Measurements from ENCODE around the gene GMPPA.

Gene GMPPA

GRCh38 chr2:219514836-219515235, 16.1 kb downstream of the GMPPA start:
- Mint-ChIP-seq H3K36me3 (ENCODE audit: insufficient read depth) (no peaks in the 10 kb centered on the region), H3K27me3 (peaks cover 99% of the 10 kb centered on the region), H3K27ac (ENCODE audit: low read depth) (no peak overlapping the region), H3K9me3 (no peaks in the 10 kb centered on the region), H3K4me1 (peaks cover 26% of the 10 kb centered on the region), H3K4me3 (no peak overlapping the region)
- no peak for DNase-seq (ENCODE audit: low spot score in 2 of 2)
- no peak for ATAC-seq (replicated peaks; ENCODE audit: extremely low read depth, poor library complexity, severe bottlenecking)

DNA sequence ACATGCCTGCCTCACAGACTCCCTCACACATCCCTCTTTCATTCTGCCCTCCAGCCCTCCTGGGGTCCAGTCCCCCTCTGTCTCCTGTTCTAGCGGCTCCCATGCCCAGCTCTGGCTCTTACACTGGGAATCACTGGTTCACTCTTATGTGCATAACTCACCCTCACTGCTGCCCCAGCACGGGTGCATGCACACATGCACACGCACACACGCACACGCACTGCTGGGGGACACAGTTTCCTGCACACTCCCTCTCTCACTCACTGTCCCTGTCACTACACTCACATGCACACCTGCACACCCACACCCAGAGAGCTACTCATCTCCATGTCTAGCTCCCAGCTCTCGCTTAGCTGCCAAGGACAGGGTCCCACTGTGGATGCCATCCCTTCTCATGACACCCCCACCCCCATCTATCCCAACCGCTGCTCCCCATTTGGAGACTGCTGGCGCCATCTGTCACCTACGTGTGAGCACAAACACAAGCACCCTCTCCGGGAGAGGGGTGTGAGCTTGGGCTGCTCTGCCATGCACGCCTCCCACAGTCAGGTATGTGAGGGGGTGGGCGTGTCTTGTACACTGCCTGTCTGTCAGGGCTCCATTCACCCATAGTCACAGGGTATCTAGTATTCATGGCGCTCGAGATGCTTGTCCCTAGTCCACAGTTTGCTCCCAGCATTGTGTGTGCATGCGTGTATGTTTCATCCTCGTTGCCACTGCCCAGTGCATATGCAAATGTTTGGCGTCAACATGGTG, 17.4 kb downstream of the GMPPA start:
- no peak for ATAC-seq (replicated peaks; ENCODE audit: extremely low read depth, poor library complexity, severe bottlenecking)
- Mint-ChIP-seq H3K4me3 (no peak overlapping the region), H3K27ac (ENCODE audit: low read depth) (no peak overlapping the region), H3K4me1 (peaks cover 14% of the 10 kb centered on the region), H3K36me3 (ENCODE audit: insufficient read depth) (peaks cover 2% of the 10 kb centered on the region), H3K27me3 (peaks cover 99% of the 10 kb centered on the region), H3K9me3 (no peaks in the 10 kb centered on the region)
- DNase-seq (ENCODE audit: low spot score in 2 of 2), result no peak

DNA sequence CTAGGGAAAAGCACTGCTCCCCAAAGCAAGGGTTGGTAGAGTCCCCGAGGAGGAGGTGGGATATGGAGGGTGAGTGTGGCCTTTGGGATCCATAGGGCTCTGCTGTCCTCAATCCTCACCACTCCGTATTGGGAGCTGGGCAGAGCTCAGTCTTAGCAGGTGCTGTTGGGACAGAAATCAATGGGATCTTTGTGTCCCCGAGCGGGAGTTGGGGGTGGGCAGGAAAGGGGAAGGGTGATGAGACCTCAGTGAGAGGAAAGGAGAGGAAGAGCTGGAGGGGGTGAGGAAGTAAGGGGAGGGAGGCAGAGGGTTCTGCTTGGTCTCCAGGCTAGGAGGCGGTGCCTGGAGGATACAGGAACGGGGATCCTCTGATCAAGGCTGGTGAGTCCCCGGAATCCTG, 18.2 kb downstream of the GMPPA start:
- H3K9me3 Mint-ChIP-seq, result no peaks in the 10 kb centered on the region
- peaks cover 19% of the 10 kb centered on the region for H3K4me1 Mint-ChIP-seq
- ATAC-seq (replicated peaks; ENCODE audit: extremely low read depth, poor library complexity, severe bottlenecking) (no peak), DNase-seq (ENCODE audit: low spot score in 2 of 2) (no peak)
- peaks cover 99% of the 10 kb centered on the region for H3K27me3 Mint-ChIP-seq
- no peak overlapping the region for H3K27ac Mint-ChIP-seq (ENCODE audit: low read depth)
- no peak overlapping the region for H3K4me3 Mint-ChIP-seq
- peaks cover 2% of the 10 kb centered on the region for H3K36me3 Mint-ChIP-seq (ENCODE audit: insufficient read depth)

- H3K4me3 Mint-ChIP-seq, result no peak overlapping the region
- H3K27me3 Mint-ChIP-seq, result peaks cover 94% of the 10 kb centered on the region
- H3K9me3 Mint-ChIP-seq, result no peaks in the 10 kb centered on the region
- no peak for ATAC-seq (replicated peaks; ENCODE audit: extremely low read depth, poor library complexity, severe bottlenecking)
- DNase-seq (ENCODE audit: low spot score in 2 of 2), result no peak
- H3K4me1 Mint-ChIP-seq, result peaks cover 20% of the 10 kb centered on the region
- no peak overlapping the region for H3K27ac Mint-ChIP-seq (ENCODE audit: low read depth)
- H3K36me3 Mint-ChIP-seq (ENCODE audit: insufficient read depth), result peaks cover 4% of the 10 kb centered on the region
Observed at GRCh38 chr2:219517954-219518778, 19.5 kb downstream of the GMPPA start.

GRCh38 chr2:219519526-219519916, 20.8 kb downstream of the GMPPA start:
- peaks cover 4% of the 10 kb centered on the region for H3K36me3 Mint-ChIP-seq (ENCODE audit: insufficient read depth)
- no peaks in the 10 kb centered on the region for H3K9me3 Mint-ChIP-seq
- DNase-seq (ENCODE audit: low spot score in 2 of 2) (no peak), ATAC-seq (replicated peaks; ENCODE audit: extremely low read depth, poor library complexity, severe bottlenecking) (no peak)
- H3K27ac Mint-ChIP-seq (ENCODE audit: low read depth), result no peak overlapping the region
- H3K4me1 Mint-ChIP-seq, result peaks cover 9% of the 10 kb centered on the region
- no peak overlapping the region for H3K4me3 Mint-ChIP-seq
- H3K27me3 Mint-ChIP-seq, result peaks cover 94% of the 10 kb centered on the region

DNA sequence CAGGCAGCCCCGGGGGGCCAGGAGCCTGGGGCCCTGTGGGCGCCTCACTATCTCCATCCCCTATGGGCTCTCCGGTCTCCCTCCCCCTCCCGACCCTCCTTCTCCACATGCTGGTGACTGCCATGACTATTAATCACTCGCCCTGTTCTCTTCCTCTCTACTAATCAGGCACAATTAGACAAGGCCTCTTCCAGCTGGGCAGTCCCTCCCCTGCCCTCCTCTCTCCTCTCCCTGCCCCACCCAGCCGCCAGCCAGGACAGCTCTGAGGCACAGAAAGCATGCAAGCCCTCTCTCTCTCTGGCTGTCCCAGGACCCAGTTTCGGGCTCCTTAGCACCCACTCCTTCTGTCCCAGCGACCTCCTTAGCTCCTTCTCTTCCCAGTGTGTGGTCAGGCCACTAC, 21.4 kb downstream of the GMPPA start:
- no peak overlapping the region for H3K4me3 Mint-ChIP-seq
- no peak overlapping the region for H3K27ac Mint-ChIP-seq (ENCODE audit: low read depth)
- peaks cover 4% of the 10 kb centered on the region for H3K36me3 Mint-ChIP-seq (ENCODE audit: insufficient read depth)
- peaks cover 9% of the 10 kb centered on the region for H3K4me1 Mint-ChIP-seq
- H3K9me3 Mint-ChIP-seq, result no peaks in the 10 kb centered on the region
- peaks cover 95% of the 10 kb centered on the region for H3K27me3 Mint-ChIP-seq
- ATAC-seq (replicated peaks; ENCODE audit: extremely low read depth, poor library complexity, severe bottlenecking) (no peak), DNase-seq (ENCODE audit: low spot score in 2 of 2) (no peak)

DNA sequence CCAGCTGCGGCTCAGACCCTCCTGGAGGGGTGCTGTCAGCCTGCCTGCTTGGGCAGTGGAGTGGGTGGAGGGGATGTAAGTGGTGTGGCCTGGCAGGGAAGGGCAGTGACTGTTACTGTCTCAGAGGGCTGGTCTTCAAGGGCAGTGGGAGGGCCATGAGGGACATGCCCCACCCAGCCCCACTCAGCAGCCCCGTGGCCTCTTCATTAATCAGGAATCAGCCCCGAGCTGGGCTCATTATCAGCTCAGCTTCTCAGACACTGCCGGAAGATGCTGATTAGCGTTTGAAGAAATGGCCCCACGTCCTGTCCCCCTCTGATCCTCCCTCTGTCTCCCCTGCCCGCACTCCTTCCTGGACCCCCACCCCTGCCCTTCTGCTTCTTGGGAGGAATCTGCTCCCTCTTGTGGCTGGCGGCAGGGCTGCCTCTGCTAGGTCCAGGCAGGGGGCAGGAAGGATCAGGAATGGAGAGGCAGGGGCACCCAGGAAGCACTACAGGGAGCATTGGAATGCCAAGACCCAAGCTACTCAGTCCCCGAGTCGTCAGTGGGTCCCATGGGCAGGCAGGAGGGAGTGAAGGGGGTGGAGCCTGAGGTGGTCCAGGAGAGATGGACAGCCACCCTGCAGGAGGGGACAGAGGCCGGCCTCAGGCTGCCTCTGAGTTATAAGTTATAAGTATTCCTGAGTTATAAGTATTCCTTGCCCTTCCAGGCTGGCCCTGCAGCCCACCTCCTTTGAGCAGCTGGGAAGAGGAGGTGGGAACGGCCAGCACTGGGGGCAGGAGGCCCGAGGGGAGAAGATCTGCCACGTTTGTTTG, 22.6 kb downstream of the GMPPA start:
- Mint-ChIP-seq H3K27me3 (peaks cover 95% of the 10 kb centered on the region), H3K27ac (ENCODE audit: low read depth) (peak overlapping the region; percentile 45), H3K4me1 (peaks cover 9% of the 10 kb centered on the region), H3K36me3 (ENCODE audit: insufficient read depth) (peaks cover 4% of the 10 kb centered on the region), H3K4me3 (peak overlapping the region; percentile 6), H3K9me3 (no peaks in the 10 kb centered on the region)
- no peak for ATAC-seq (replicated peaks; ENCODE audit: extremely low read depth, poor library complexity, severe bottlenecking)
- no peak for DNase-seq (ENCODE audit: low spot score in 2 of 2)

GRCh38 chr2:219522111-219523030, 23.7 kb downstream of the GMPPA start:
- Mint-ChIP-seq H3K27ac (ENCODE audit: low read depth) (no peak overlapping the region), H3K27me3 (peaks cover 95% of the 10 kb centered on the region), H3K9me3 (no peaks in the 10 kb centered on the region), H3K4me1 (peaks cover 9% of the 10 kb centered on the region), H3K36me3 (ENCODE audit: insufficient read depth) (peaks cover 4% of the 10 kb centered on the region), H3K4me3 (peak overlapping the region; percentile 1)
- ATAC-seq (replicated peaks; ENCODE audit: extremely low read depth, poor library complexity, severe bottlenecking), result no peak
- DNase-seq (ENCODE audit: low spot score in 2 of 2), result no peak

DNA sequence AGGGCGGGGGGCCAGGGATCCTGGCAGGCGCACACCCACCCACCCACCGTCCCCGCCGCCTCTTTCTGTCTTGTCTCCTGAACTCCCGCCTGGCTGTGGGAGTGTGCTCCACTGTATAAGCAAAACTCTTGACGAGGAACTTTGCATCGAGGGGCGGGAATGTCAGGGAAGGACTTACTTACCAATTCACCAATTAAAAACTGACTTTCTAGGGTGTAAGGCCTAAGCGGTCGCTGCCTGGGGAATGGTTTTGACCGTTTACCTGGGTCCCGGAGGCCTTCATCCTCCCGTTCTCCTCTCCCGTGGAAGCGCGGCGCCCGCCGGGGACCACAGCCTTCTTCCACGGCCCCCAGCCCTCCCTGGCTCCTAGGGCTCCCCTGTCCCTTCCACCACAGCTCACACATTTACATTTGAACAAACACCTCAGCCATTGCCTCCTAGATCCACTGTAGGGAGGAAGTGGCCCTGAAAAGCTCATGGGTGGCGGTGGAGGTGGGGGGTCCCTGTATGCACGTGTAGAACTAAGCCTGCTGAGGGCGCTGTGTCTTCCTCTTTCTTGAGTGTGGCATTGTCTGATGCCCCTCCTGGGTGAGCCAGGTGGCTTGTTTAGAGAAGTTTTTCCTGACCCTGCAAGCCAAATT, 24.5 kb downstream of the GMPPA start:
- H3K9me3 Mint-ChIP-seq, result no peaks in the 10 kb centered on the region
- ATAC-seq (replicated peaks; ENCODE audit: extremely low read depth, poor library complexity, severe bottlenecking), result no peak
- peaks cover 95% of the 10 kb centered on the region for H3K27me3 Mint-ChIP-seq
- H3K36me3 Mint-ChIP-seq (ENCODE audit: insufficient read depth), result peaks cover 4% of the 10 kb centered on the region
- H3K4me1 Mint-ChIP-seq, result peaks cover 9% of the 10 kb centered on the region
- no peak overlapping the region for H3K4me3 Mint-ChIP-seq
- no peak overlapping the region for H3K27ac Mint-ChIP-seq (ENCODE audit: low read depth)
- DNase-seq (ENCODE audit: low spot score in 2 of 2), result no peak

DNA sequence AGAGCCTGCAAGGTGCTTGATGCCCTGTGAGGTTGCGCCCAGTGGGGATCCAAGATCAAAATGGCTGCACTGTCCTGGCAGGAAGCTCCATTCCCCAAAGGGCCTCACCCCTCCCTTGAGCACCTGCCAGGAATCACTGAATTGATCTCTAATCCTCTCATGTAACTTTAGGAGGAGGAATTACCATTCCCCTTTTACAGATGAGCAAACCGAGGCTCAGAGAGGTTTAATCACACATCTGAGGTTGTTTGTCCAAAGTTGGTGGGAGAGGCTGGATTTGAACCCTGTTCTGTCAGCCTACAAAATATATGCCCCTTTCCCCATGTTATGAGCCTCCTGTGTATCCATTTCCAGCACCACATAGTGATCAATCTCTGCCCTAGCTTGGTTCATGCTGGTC, 26.1 kb downstream of the GMPPA start:
- Mint-ChIP-seq H3K9me3 (no peaks in the 10 kb centered on the region), H3K4me3 (no peak overlapping the region), H3K27me3 (peaks cover 95% of the 10 kb centered on the region), H3K36me3 (ENCODE audit: insufficient read depth) (peaks cover 4% of the 10 kb centered on the region), H3K27ac (ENCODE audit: low read depth) (no peak overlapping the region), H3K4me1 (peaks cover 9% of the 10 kb centered on the region)
- DNase-seq (ENCODE audit: low spot score in 2 of 2) (no peak), ATAC-seq (replicated peaks; ENCODE audit: extremely low read depth, poor library complexity, severe bottlenecking) (no peak)

DNA sequence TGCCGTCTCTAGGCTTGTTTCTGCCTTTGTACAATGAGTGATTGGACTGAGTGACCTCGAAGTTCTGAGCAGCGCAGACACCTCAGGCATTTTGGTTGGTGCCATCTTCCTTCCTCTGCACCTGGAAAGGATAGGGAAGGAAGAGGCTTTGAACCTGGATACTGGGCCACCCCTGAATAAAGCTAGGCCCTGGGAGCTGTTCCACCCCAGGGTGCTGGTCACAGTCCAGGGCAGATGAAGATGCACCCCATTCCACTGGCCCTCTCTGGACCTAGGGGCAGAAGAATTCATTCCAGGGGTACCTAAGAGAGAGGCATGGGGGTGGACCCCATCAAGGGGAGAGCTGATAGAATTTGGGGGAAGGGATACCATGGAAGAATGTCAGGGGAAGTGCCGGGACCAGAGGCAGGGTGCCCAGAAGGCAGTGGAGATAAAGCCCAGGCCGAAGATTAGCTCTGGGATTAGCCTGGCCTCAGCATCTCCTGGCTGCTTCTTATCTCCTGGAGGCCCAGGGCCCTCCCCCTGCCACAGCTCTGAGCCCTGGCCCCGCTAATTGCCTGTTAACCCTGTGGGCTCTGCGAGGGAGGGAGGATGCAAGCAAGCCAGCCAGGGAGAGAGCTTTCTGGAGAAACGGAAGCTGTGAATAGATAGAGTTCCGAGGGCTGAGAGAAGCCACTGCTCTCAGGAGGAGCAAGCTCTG, 27.0 kb downstream of the GMPPA start:
- Mint-ChIP-seq H3K4me1 (peaks cover 9% of the 10 kb centered on the region), H3K27me3 (peaks cover 95% of the 10 kb centered on the region), H3K36me3 (ENCODE audit: insufficient read depth) (peaks cover 2% of the 10 kb centered on the region), H3K27ac (ENCODE audit: low read depth) (no peak overlapping the region), H3K9me3 (no peaks in the 10 kb centered on the region), H3K4me3 (no peak overlapping the region)
- ATAC-seq (replicated peaks; ENCODE audit: extremely low read depth, poor library complexity, severe bottlenecking), result no peak
- DNase-seq (ENCODE audit: low spot score in 2 of 2), result no peak
